GM12892 (cell line): ENCODE measurements around the gene FSTL4.

ENCODE experiments used
- POLR2A ChIP-seq: IDR thresholded peaks from 2 replicates; pipeline ENCODE4 v1.6.1; 2011; ENCODE audit warnings: low read depth, low read length, control low read depth
- POLR2AphosphoS5 ChIP-seq: IDR thresholded peaks from 2 replicates; pipeline ENCODE4 v1.6.1; 2011; ENCODE audit warnings: low read depth, low read length, control low read depth
- TAF1 ChIP-seq: IDR thresholded peaks from 2 replicates; pipeline ENCODE4 v1.6.1; 2011; ENCODE audit warnings: low read depth, mild to moderate bottlenecking, control low read depth, low read length, borderline replicate concordance

DNA sequence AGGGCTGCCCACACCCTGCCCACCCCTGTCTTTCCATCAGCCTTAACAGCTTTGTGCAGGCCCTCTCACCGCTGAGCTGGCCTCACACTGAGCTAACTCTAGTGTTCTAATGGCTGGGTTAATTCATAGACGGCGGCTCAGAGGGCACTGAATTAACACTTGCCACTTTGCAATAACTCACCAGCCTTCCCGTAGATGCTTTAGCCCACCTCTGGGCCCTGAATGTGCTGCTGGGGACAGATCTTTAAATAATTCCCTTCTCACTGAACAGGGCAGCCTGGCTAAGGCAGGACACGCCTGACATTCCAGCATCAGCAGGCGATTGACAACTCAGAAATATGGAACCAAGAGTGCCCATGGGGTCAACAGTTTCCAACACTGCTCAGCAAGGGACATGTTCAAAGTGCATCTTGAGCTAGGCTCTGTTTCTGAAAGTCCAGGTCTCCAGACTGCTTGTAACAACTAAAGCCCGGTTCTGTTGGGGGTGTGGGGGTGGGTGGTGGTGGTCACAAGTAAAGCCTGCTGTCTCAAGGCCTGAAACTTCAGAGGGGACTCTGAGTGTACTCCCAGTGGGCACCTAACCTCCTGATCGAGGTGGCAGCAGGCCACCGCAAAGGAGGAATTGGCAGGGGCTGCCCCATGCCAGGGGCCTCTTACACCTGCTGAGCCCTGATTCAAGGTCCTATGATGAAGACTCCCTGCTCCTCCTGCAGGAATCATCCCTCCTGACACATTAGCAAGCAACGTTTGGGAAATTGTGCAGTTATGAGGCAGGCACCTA lies 248.3 kb downstream of the FSTL4 start:
- TF ChIP-seq POLR2A = no peak
- TF ChIP-seq TAF1 = no peak
- TF ChIP-seq POLR2AphosphoS5 = no peak
